Measurements from ENCODE around the gene GATD1. TPM values are rescaled to one million over a fixed set of nuclear protein-coding genes. Genes with fewer than 3 reads are reported as not detected.
A peak's percentile ranks its signal among the peaks of the same experiment; 100 is the strongest.

The GATD1 gene
- total RNA-seq, 1 experiment from 2014 or later, result 88.7 TPM

DNA sequence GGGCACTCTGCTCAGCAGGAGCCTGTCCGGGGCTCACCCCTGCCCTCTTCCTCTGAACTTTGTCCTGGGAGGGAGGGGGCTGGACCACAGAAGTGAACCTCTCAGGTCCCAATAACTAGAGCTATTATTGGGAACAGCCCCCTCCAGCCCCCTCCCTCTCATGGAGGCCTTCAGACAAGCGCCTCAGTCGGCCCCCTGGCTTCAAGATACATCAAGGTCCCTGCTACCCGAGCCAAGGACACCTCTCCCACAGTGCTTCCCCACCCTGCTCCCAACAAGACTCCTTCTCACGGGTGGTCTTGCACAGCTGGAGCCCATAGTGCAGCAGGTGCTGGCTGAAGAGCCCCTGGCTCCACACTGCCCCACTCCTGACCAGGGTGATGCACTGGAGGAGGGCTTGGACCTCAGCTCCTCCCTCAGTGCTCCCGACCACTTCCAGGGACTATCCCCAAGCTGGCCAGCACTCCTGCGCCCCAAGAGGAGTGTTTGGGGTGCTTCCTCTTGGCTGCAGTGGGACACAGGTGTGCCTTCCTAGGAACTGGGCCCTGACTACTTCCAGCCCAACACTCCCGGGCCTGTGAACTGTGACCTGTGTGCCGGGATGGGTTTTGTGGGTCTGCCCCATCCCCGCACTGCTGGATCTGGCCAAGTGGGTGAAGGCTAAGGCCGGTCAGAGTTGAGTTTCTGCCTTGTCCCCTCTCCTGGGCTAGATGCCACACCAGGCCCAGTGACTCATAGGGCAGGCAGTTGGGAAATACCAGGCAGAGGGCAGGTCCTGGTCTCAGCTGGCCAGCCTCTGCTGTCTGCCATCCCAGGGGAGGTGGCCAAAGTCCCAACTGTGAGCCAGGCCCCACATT is 43.6 kb upstream of the GATD1 start:
- Histone ChIP-seq H3K9me3 (ENCODE audit: control insufficient read depth in 1 of 2, insufficient read depth in 1 of 2, low read depth in 1 of 2, low read length in 2 of 2) (no peaks in the 10 kb centered on the region), H4K20me1 (ENCODE audit: insufficient read depth) (no peaks in the 10 kb centered on the region), H2AFZ (ENCODE audit: low read depth, low read length, poor library complexity, severe bottlenecking) (no peak overlapping the region), H3K9me2 (ENCODE audit: insufficient read depth) (no peaks in the 10 kb centered on the region), H3K4me1 (ENCODE audit: control insufficient read depth in 1 of 2, insufficient read depth in 2 of 2, low read length in 2 of 2) (peaks cover 34 to 48% of the 10 kb centered on the region in 2 experiments), H3K79me2 (ENCODE audit: insufficient read depth, low read length) (peaks cover 22% of the 10 kb centered on the region), H3K4me2 (ENCODE audit: low read length) (peak overlapping the region; percentile 81), H3K9ac (ENCODE audit: low read length) (peak overlapping the region; percentile 90), H3K27me3 (ENCODE audit: insufficient read depth, low read length) (no peaks in the 10 kb centered on the region), H3K4me3 (replicated peaks in 1 of 2; ENCODE audit: low read depth in 1 of 2, low read length in 2 of 2) (peak overlapping the region; percentile 65 to 77), H3K27ac (ENCODE audit: low read depth, low read length) (peak overlapping the region; percentile 44), H3K36me3 (ENCODE audit: control insufficient read depth in 1 of 2, insufficient read depth in 2 of 2, low read length in 2 of 2) (no peaks in the 10 kb centered on the region)
- ATAC-seq, result peak; percentile 27
- ChIA-PET POLR2A (interaction anchor here (0.8 to 2.7 kb wide), 9 partner anchors 7 to 25 kb away, joined by 3 to 45 read pairs (median 9); partner anchors contain the start of genes CD151, CRACR2B and RPLP2), RAD21 (ENCODE audit: low non-redundant PET in 1 of 2, low total read pairs in 2 of 2, uncharacterized antibody in 2 of 2, unreplicated experiment in 2 of 2) (no interaction called here), CTCF (no interaction called here)
- TF ChIP-seq FOSL1 (IDR thresholded peaks at IDR 0.05; ENCODE audit: low read depth) (no peak), TCF7L2 (IDR thresholded peaks at IDR 0.05; ENCODE audit: borderline replicate concordance, extremely low read depth, insufficient read depth, insufficient read length) (no peak), SIN3A (IDR thresholded peaks at IDR 0.05; ENCODE audit: low read depth) (no peak), ZFX (IDR thresholded peaks at IDR 0.05) (no peak)
- no TSS peak for BruUV-seq (replicated peaks)
- intact Hi-C loops (cut with micrococcal nuclease), result no loop called here
- DNase-seq (ENCODE audit: low read depth, low spot score), result no peak

DNA sequence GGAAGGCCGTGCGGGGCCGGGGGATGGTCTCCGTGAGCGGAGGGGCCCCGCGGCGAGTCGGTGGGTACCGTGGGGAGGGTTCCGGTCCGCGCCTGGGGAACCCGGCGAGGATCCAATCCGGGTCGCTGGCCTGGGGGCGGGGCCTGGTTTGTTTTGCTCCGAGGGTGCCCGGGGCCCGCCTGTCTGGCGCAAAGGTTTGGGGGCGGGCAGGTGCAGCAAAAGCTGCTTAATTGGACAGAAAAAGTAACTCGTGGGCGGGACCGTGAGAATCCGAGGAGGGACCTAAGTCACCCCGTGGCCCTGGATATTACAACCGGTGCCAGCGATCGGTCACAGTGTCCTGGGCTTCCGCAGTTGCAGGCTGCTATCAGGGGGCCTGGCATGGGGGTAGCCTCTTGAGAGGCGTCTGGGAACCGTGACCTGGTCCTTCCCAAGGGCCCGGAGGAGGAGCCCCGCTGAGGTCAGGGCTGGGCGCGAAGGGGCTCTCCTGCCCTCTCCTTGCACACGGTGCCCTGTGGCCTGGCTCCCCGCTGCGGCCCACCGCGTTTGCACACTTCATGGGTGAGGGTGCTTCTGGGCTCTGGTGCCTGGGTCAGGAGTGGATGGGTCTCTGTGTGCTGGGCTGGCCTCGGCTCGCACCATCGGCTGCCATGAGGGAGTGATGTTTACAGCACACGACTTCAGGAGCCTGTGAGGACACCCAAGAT is 42.8 kb upstream of the GATD1 start:
- no peak overlapping the region for H2AFZ ChIP-seq (ENCODE audit: low read depth, low read length, poor library complexity, severe bottlenecking)
- H3K9ac ChIP-seq (ENCODE audit: low read length), result peak overlapping the region; percentile 90
- CTCF ChIA-PET, result interaction anchor here (1.2 to 1.4 kb wide), 2 partner anchors 11 to 24 kb away, joined by 3 read pairs; partner anchors contain the start of gene RPLP2

More for the DNA sequence above, 42.8 kb upstream of the GATD1 start:
- Histone ChIP-seq H3K79me2 (ENCODE audit: insufficient read depth, low read length) (peaks cover 22% of the 10 kb centered on the region), H3K9me3 (ENCODE audit: control insufficient read depth in 1 of 2, insufficient read depth in 1 of 2, low read depth in 1 of 2, low read length in 2 of 2) (no peaks in the 10 kb centered on the region), H3K4me1 (ENCODE audit: control insufficient read depth in 1 of 2, insufficient read depth in 2 of 2, low read length in 2 of 2) (peaks cover 26 to 43% of the 10 kb centered on the region in 2 experiments), H3K27me3 (ENCODE audit: insufficient read depth, low read length) (no peaks in the 10 kb centered on the region), H3K27ac (ENCODE audit: low read depth, low read length) (peak overlapping the region; percentile 81), H3K4me3 (replicated peaks in 1 of 2; ENCODE audit: low read depth in 1 of 2, low read length in 2 of 2) (peak overlapping the region; percentile 65 to 77), H3K4me2 (ENCODE audit: low read length) (peak overlapping the region; percentile 81), H4K20me1 (ENCODE audit: insufficient read depth) (no peaks in the 10 kb centered on the region), H3K9me2 (ENCODE audit: insufficient read depth) (no peaks in the 10 kb centered on the region), H3K36me3 (ENCODE audit: control insufficient read depth in 1 of 2, insufficient read depth in 2 of 2, low read length in 2 of 2) (no peaks in the 10 kb centered on the region)
- POLR2A ChIA-PET, result interaction anchor here (0.5 to 2.7 kb wide), 16 partner anchors 8 to 235 kb away, joined by 3 to 45 read pairs (median 6); partner anchors contain the start of genes CD151, CRACR2B, POLR2L and RPLP2
- TF ChIP-seq CBX3 (IDR thresholded peaks at IDR 0.05; ENCODE audit: low read depth) (no peak), TCF7L2 (IDR thresholded peaks at IDR 0.05; ENCODE audit: borderline replicate concordance, extremely low read depth, insufficient read depth, insufficient read length) (no peak), ZFX (IDR thresholded peaks at IDR 0.05) (0 out of 2 replicates have a peak, but pooled peaks have one; percentile 25), POLR2AphosphoS5 (IDR thresholded peaks at IDR 0.05; ENCODE audit: low read depth, low read length) (peak; percentile 39; the same call in 1 of the 2 replicates)
- peak; percentile 71 for ATAC-seq
- BruUV-seq (replicated peaks), result TSS peak; percentile 76
- RAD21 ChIA-PET (ENCODE audit: low non-redundant PET in 1 of 2, low total read pairs in 2 of 2, uncharacterized antibody in 2 of 2, unreplicated experiment in 2 of 2), result no interaction called here
- intact Hi-C loops (cut with micrococcal nuclease), result no loop called here
- DNase-seq (ENCODE audit: low read depth, low spot score), result peak; percentile 85
